Panc1 (cell line): ENCODE measurements around the gene RASSF7. TPM values are rescaled to one million over a fixed set of nuclear protein-coding genes. Genes with fewer than 3 reads are reported as not detected.

ENCODE experiments used
- ATAC-seq: fragments of 200-7000 bp; cut with Tn5 transposase; 2 replicates; pipeline ENCODE4 v1.9.1; 2020; ENCODE audit warnings: mild to moderate bottlenecking, moderate library complexity
- BruUV-seq: library from RNA; stranded (reverse); fragments of 400-500 nt; replicated peaks from 2 replicates; lab custom pipeline; 2021; lab: Mats Ljungman, UMichigan
- CTCF ChIA-PET: fragments of 300-600 bp; sonication (Branson Sonifier 250); formaldehyde crosslinking; loops from one replicate; lab custom pipeline; 2022; ENCODE audit warnings: antibody characterized with exemption; lab: Charles Lee
- POLR2A ChIA-PET: fragments of 300-600 bp; sonication (Branson Sonifier 250); formaldehyde crosslinking; loops from one replicate; lab custom pipeline; 2022; ENCODE audit warnings: antibody characterized with exemption; lab: Charles Lee
- DNase-seq: peaks from one replicate; pipeline ENCODE4 v3.0.0-alpha.2; 2010; ENCODE audit warnings: low read depth, low spot score
- H3K27ac ChIP-seq: 2 replicates; pipeline ENCODE4 v1.5.1; 2011; ENCODE audit warnings: mild to moderate bottlenecking, low read length, inconsistent platforms
- H3K27me3 ChIP-seq: fragments of 200-500 bp; sonication (Bioruptor generic); 2 replicates; pipeline ENCODE4 v1.6.0; 2014; ENCODE audit warnings: low read length, inconsistent platforms; ENCODE audit not compliant: control insufficient read depth, insufficient read depth
- H3K36me3 ChIP-seq: fragments of 200-500 bp; sonication (Bioruptor generic); 2 replicates; pipeline ENCODE4 v1.5.1; 2014; ENCODE audit warnings: inconsistent platforms, mild to moderate bottlenecking, low read length, moderate library complexity; ENCODE audit not compliant: control insufficient read depth, insufficient read depth
- H3K4me1 ChIP-seq: 2 replicates; pipeline ENCODE4 v1.5.1; 2011; ENCODE audit warnings: inconsistent platforms, mild to moderate bottlenecking, low read length, moderate library complexity; ENCODE audit not compliant: control insufficient read depth, insufficient read depth
- H3K4me3 ChIP-seq, 2 experiments: 2 replicates each; pipeline ENCODE4 v1.5.1; 2011 to 2012; ENCODE audit warnings: low read depth in 2 of 2, low read length in 2 of 2, mild to moderate bottlenecking in 2 of 2, inconsistent platforms in 1 of 2, moderate library complexity in 1 of 2
- H3K9me3 ChIP-seq: fragments of 200-500 bp; sonication (Bioruptor generic); 2 replicates; pipeline ENCODE4 v1.5.1; 2014; ENCODE audit warnings: low read depth, mild to moderate bottlenecking, inconsistent platforms, low read length, moderate library complexity; ENCODE audit not compliant: control insufficient read depth, insufficient read depth
- POLR2AphosphoS5 ChIP-seq: IDR thresholded peaks from 2 replicates; pipeline ENCODE4 v1.6.1; 2012; ENCODE audit warnings: mild to moderate bottlenecking, low read depth, low read length, moderate library complexity
- REST ChIP-seq, 2 experiments: IDR thresholded peaks; 2 replicates each; pipeline ENCODE4 v1.6.1; 2011 to 2012; ENCODE audit warnings: low read depth in 2 of 2, control low read depth in 1 of 2, low read length in 1 of 2, mild to moderate bottlenecking in 1 of 2, moderate library complexity in 1 of 2; ENCODE audit not compliant: insufficient read depth in 1 of 2
- SIN3A ChIP-seq: IDR thresholded peaks from 2 replicates; pipeline ENCODE4 v1.6.1; 2012; ENCODE audit warnings: low read depth, mild to moderate bottlenecking, low read length, moderate library complexity, borderline replicate concordance; ENCODE audit not compliant: insufficient read depth
- TCF7L2 ChIP-seq: IDR thresholded peaks from 2 replicates; pipeline ENCODE4 v1.6.1; 2011; ENCODE audit warnings: mild to moderate bottlenecking, low read depth, low read length, inconsistent platforms
- in situ Hi-C: cut with HindIII; loops from 2 replicates; pipeline ENCODE4 v1.10.0; 2016; ENCODE audit warnings: low sequenced_read_pairs, low pct_unique_long_range_greater_than_20kb
- intact Hi-C: fragments of 100-400 bp; cut with micrococcal nuclease; formaldehyde crosslinking; loops from one replicate; pipeline ENCODE4 v1.10.0; 2022; ENCODE audit not compliant: unreplicated experiment
- total RNA-seq: library from RNA; stranded (reverse); gene quantifications from one replicate; pipeline ENCODE4 v1.2.1, GENCODE V29; 2021; ENCODE audit not compliant: unreplicated experiment
- TF ChIP-seq, protein P1 (sequence below): fragments of 450-650 bp; IDR thresholded peaks from 2 replicates; pipeline ENCODE4 v1.5.1; 2017; ENCODE audit warnings: mild to moderate bottlenecking

Gene RASSF7
- total RNA-seq, 1 experiment from 2014 or later: 81.8 TPM

DNA sequence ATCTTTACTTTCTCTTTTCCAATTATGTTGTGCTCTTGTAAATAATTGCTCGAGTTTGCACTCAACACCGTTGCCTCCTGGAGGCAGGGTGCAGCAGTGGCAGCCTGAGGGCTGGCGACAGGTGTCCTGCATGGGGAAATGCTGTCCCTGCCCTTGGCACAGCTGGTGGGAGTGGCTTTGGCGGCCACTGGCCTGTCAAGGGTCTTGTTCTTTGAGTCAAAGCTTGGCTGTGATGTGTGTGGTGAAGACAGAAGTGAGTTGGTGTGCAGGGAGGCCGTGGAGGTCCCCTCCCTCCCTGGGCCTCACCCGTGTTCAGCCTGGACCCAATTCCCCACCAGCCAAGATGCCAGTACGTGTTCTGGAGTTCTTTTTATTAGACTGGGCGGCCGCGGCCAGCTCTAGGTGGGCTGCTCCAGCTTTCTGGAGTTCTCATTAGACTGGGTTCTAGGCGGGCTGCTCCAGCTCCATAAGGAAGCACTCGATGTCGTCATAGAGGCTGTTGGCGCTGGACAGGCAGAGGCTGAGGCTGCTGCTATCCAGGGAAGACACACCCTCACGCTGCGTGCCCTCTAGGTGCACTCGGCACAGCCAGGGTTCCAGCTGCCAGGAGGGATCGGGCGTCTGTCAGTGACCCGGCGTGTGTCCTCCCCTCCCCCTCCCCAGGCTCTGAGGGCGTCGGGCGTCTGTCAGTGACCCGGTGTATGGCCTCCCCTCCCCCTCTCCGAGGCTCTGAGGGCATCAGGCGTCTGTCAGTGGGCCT lies 51.6 kb downstream of the RASSF7 start:
- in situ Hi-C loops (no loop called here), intact Hi-C loops (no loop called here)
- Histone ChIP-seq H3K36me3 (peaks cover 25% of the 10 kb centered on the region), H3K4me3 (no peak overlapping the region), H3K9me3 (no peaks in the 10 kb centered on the region), H3K4me1 (peaks cover 40% of the 10 kb centered on the region), H3K27ac (peak overlapping the region; percentile 23; the same call in 1 of the 2 replicates), H3K27me3 (no peaks in the 10 kb centered on the region)
- no peak for DNase-seq
- ChIA-PET CTCF (interaction anchor here (0.8 kb wide), 1 partner anchor 56 kb away, joined by 3 read pairs; no protein-coding TSS in a partner anchor), POLR2A (interaction anchor here (0.5 kb wide), 1 partner anchor 99 kb away, joined by 8 read pairs; no protein-coding TSS in a partner anchor)
- TF ChIP-seq REST (IDR thresholded peaks at IDR 0.05; ENCODE audit: insufficient read depth in 1 of 2, low read depth in 2 of 2, low read length in 1 of 2): no peak
- TF ChIP-seq SIN3A: 0 out of 2 replicates have a peak, but pooled peaks have one; percentile 52
- ATAC-seq: peak; percentile 11
- BruUV-seq: no TSS peak

DNA sequence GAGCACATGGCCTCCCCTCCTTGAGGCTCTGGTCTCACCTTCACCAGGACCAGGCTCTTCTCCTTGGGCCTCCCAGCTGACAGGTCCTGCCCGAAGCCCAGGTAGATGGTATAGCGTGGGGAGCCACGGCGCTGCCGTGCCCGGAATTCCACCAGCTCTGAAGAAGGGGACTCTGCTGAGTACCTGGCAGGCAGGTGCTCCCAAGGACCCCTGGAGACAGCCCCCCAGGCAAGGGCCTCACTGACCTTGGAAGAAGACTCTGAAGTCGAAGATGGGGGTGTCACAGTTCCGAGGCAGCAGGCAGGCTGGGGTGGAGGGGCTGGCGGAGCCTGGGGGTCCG lies 52.2 kb downstream of the RASSF7 start:
- Histone ChIP-seq H3K27me3 (no peaks in the 10 kb centered on the region), H3K9me3 (no peaks in the 10 kb centered on the region), H3K4me1 (peaks cover 40% of the 10 kb centered on the region), H3K27ac (no peak overlapping the region; the same call in 1 of the 2 replicates), H3K4me3 (no peak overlapping the region), H3K36me3 (peaks cover 25% of the 10 kb centered on the region)
- no peak for TF ChIP-seq REST (IDR thresholded peaks at IDR 0.05; ENCODE audit: insufficient read depth in 1 of 2, low read depth in 2 of 2, low read length in 1 of 2)
- no peak; the same call in 1 of the 2 replicates for TF ChIP-seq POLR2AphosphoS5
- no peak for TF ChIP-seq SIN3A
- TF ChIP-seq, protein P1, sequence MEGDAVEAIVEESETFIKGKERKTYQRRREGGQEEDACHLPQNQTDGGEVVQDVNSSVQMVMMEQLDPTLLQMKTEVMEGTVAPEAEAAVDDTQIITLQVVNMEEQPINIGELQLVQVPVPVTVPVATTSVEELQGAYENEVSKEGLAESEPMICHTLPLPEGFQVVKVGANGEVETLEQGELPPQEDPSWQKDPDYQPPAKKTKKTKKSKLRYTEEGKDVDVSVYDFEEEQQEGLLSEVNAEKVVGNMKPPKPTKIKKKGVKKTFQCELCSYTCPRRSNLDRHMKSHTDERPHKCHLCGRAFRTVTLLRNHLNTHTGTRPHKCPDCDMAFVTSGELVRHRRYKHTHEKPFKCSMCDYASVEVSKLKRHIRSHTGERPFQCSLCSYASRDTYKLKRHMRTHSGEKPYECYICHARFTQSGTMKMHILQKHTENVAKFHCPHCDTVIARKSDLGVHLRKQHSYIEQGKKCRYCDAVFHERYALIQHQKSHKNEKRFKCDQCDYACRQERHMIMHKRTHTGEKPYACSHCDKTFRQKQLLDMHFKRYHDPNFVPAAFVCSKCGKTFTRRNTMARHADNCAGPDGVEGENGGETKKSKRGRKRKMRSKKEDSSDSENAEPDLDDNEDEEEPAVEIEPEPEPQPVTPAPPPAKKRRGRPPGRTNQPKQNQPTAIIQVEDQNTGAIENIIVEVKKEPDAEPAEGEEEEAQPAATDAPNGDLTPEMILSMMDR: no peak
- no peak for TF ChIP-seq TCF7L2
- in situ Hi-C loops (no loop called here), intact Hi-C loops (no loop called here)
- ChIA-PET CTCF (interaction anchor here (1.2 kb wide), 1 partner anchor 58 kb away, joined by 3 read pairs; no protein-coding TSS in a partner anchor), POLR2A (no interaction called here)
- ATAC-seq (peak; percentile 0; the same call in 1 of the 2 replicates), DNase-seq (no peak)
- BruUV-seq: no TSS peak
